MM.1S (cell line): Measurements from ENCODE around the gene C9orf57.

Experiments used
- DNase-seq: peaks from one replicate; pipeline ENCODE4 v3.0.0-alpha.2; 2015
- H2AFZ ChIP-seq: fragments of 300-600 bp; sonication (generic); 2 replicates; pipeline ENCODE4 v1.6.0; 2016; ENCODE audit warnings: antibody characterized with exemption, low read length
- H3F3A ChIP-seq: fragments of 300-600 bp; sonication (generic); 2 replicates; pipeline ENCODE4 v1.6.1; 2016; ENCODE audit warnings: mild to moderate bottlenecking, antibody characterized with exemption, low read length, moderate library complexity, mixed read lengths; ENCODE audit not compliant: insufficient read depth
- H3K27ac ChIP-seq: fragments of 300-600 bp; sonication (generic); 2 replicates; pipeline ENCODE4 v1.5.1; 2016; ENCODE audit warnings: mild to moderate bottlenecking, low read length
- H3K27me3 ChIP-seq: fragments of 300-600 bp; sonication (generic); replicated peaks from 2 replicates; pipeline ENCODE4 v1.6.0; 2016; ENCODE audit warnings: low read length; ENCODE audit not compliant: insufficient read depth
- H3K36me3 ChIP-seq: fragments of 300-600 bp; sonication (generic); replicated peaks from 2 replicates; pipeline ENCODE4 v1.6.1; 2016; ENCODE audit warnings: mild to moderate bottlenecking, low read length, mixed read lengths; ENCODE audit not compliant: insufficient read depth
- H3K4me1 ChIP-seq: fragments of 300-600 bp; sonication (generic); 2 replicates; pipeline ENCODE4 v1.6.1; 2016; ENCODE audit warnings: low read length, mixed read lengths
- H3K4me2 ChIP-seq: fragments of 300-600 bp; sonication (generic); 2 replicates; pipeline ENCODE4 v1.6.0; 2016; ENCODE audit warnings: low read depth, low read length
- H3K4me3 ChIP-seq: fragments of 300-600 bp; sonication (generic); 2 replicates; pipeline ENCODE4 v1.5.1; 2016; ENCODE audit warnings: low read length, mixed read lengths
- H3K79me2 ChIP-seq: fragments of 300-600 bp; sonication (generic); 2 replicates; pipeline ENCODE4 v1.6.1; 2016; ENCODE audit warnings: mixed run types, low read length, mixed read lengths
- H3K9ac ChIP-seq: fragments of 300-600 bp; sonication (generic); 2 replicates; pipeline ENCODE4 v1.6.1; 2016; ENCODE audit warnings: low read length, mixed read lengths
- H3K9me2 ChIP-seq: fragments of 300-600 bp; sonication (generic); replicated peaks from 2 replicates; pipeline ENCODE4 v1.6.1; 2016; ENCODE audit warnings: mild to moderate bottlenecking, low read length, mixed read lengths; ENCODE audit not compliant: insufficient read depth
- H3K9me3 ChIP-seq: fragments of 300-600 bp; sonication (generic); replicated peaks from 2 replicates; pipeline ENCODE4 v1.6.1; 2016; ENCODE audit warnings: mild to moderate bottlenecking, low read length, mixed read lengths; ENCODE audit not compliant: insufficient read depth
- H4K20me1 ChIP-seq: fragments of 300-600 bp; sonication (generic); 2 replicates; pipeline ENCODE4 v1.6.1; 2016; ENCODE audit warnings: mild to moderate bottlenecking, low read length, moderate library complexity, mixed read lengths; ENCODE audit not compliant: insufficient read depth
- CTCF ChIP-seq: fragments of 300-600 bp; sonication (generic); IDR thresholded peaks from 2 replicates; pipeline ENCODE4 v1.5.1; 2016; ENCODE audit warnings: antibody characterized with exemption, low read length, mixed read lengths
- EZH2 ChIP-seq: fragments of 300-600 bp; sonication (generic); optimal IDR thresholded peaks from 2 replicates; pipeline ENCODE3; 2017; ENCODE audit warnings: low read depth, mild to moderate bottlenecking, antibody characterized with exemption, low read length, mixed read lengths
- EZH2phosphoT487 ChIP-seq: fragments of 300-600 bp; sonication (generic); IDR thresholded peaks from 2 replicates; pipeline ENCODE4 v1.6.1; 2018; ENCODE audit warnings: antibody characterized with exemption, low read length

Gene C9orf57

GRCh38 chr9:72005451-72005850 lies 55.0 kb downstream of the C9orf57 start:
- no peak overlapping the region for H3K9ac ChIP-seq
- no peaks in the 10 kb centered on the region for H3F3A ChIP-seq
- no peaks in the 10 kb centered on the region for H3K9me3 ChIP-seq
- H3K4me3 ChIP-seq = no peak overlapping the region
- H3K27ac ChIP-seq = no peak overlapping the region
- H3K36me3 ChIP-seq = no peaks in the 10 kb centered on the region
- no peak for TF ChIP-seq EZH2phosphoT487
- no peak for TF ChIP-seq CTCF
- no peak for TF ChIP-seq EZH2
- no peaks in the 10 kb centered on the region for H3K79me2 ChIP-seq
- H3K4me2 ChIP-seq = no peak overlapping the region
- no peak overlapping the region for H2AFZ ChIP-seq
- H4K20me1 ChIP-seq = no peaks in the 10 kb centered on the region
- H3K4me1 ChIP-seq = no peaks in the 10 kb centered on the region
- no peaks in the 10 kb centered on the region for H3K9me2 ChIP-seq
- DNase-seq = no peak
- H3K27me3 ChIP-seq = no peaks in the 10 kb centered on the region
